Measurements from ENCODE around the gene SLC43A3.

The SLC43A3 gene

GRCh38 chr11:57434640-57435546 is 8.0 kb upstream of the SLC43A3 start:
- TF ChIP-seq CTCF (IDR thresholded peaks at IDR 0.05; ENCODE audit: insufficient read depth, missing control alignments), result no peak
- DNase-seq (ENCODE audit: insufficient read length, low spot score) (no peak), FAIRE-seq (no peak)

GRCh38 chr11:57432714-57433163 is 5.8 kb upstream of the SLC43A3 start:
- FAIRE-seq (no peak), DNase-seq (ENCODE audit: insufficient read length, low spot score) (no peak)
- no peak for TF ChIP-seq CTCF (IDR thresholded peaks at IDR 0.05; ENCODE audit: insufficient read depth, missing control alignments)

- no peak for TF ChIP-seq CTCF (IDR thresholded peaks at IDR 0.05; ENCODE audit: insufficient read depth, missing control alignments)
- DNase-seq (ENCODE audit: insufficient read length, low spot score) (no peak), FAIRE-seq (no peak)
These were observed 5.2 kb upstream of the SLC43A3 start for GRCh38 chr11:57432149-57432561.

GRCh38 chr11:57430952-57431351 is 4.0 kb upstream of the SLC43A3 start:
- no peak for FAIRE-seq
- TF ChIP-seq CTCF (IDR thresholded peaks at IDR 0.05; ENCODE audit: insufficient read depth, missing control alignments), result no peak
- DNase-seq (ENCODE audit: insufficient read length, low spot score), result no peak

GRCh38 chr11:57429946-57430345 is 3.0 kb upstream of the SLC43A3 start:
- no peak for DNase-seq (ENCODE audit: insufficient read length, low spot score)
- FAIRE-seq, result no peak
- TF ChIP-seq CTCF (IDR thresholded peaks at IDR 0.05; ENCODE audit: insufficient read depth, missing control alignments), result no peak

GRCh38 chr11:57428643-57429042 is 1.7 kb upstream of the SLC43A3 start:
- DNase-seq (ENCODE audit: insufficient read length, low spot score) (no peak), FAIRE-seq (no peak)
- no peak for TF ChIP-seq CTCF (IDR thresholded peaks at IDR 0.05; ENCODE audit: insufficient read depth, missing control alignments)

- TF ChIP-seq CTCF (IDR thresholded peaks at IDR 0.05; ENCODE audit: insufficient read depth, missing control alignments), result no peak
- FAIRE-seq (no peak), DNase-seq (ENCODE audit: insufficient read length, low spot score) (no peak)
These were observed 784 bp upstream of the SLC43A3 start for GRCh38 chr11:57427727-57428082.
